GM13977 (cell line): Measurements from ENCODE around the gene DENR.
A peak's percentile ranks its signal among the peaks of the same experiment; 100 is the strongest.
"Not testable (repeated sequence)": the region's sequence is repeated elsewhere in the genome, so short reads cannot be mapped to it uniquely, and the experiment has no call there.

ENCODE experiments used
- DNase-seq: peaks from one replicate; pipeline ENCODE4 v3.0.0; 2012; ENCODE audit warnings: low spot score
- in situ Hi-C: fragments of 300-500 bp; cut with MboI; formaldehyde crosslinking; loops from one replicate; pipeline ENCODE4 v1.12.0; 2022; ENCODE audit warnings: low sequenced_read_pairs, low pct_unique_long_range_greater_than_20kb, mixed read lengths, inconsistent platforms; ENCODE audit not compliant: unreplicated experiment
- TF ChIP-seq, protein P1 (sequence below): IDR thresholded peaks from 2 replicates; pipeline ENCODE4 v1.5.1; 2012; ENCODE audit warnings: mild to moderate bottlenecking, control low read depth; ENCODE audit not compliant: insufficient read depth; ENCODE audit errors: extremely low read depth, missing control alignments

Gene DENR, protein sequence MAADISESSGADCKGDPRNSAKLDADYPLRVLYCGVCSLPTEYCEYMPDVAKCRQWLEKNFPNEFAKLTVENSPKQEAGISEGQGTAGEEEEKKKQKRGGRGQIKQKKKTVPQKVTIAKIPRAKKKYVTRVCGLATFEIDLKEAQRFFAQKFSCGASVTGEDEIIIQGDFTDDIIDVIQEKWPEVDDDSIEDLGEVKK

DNA sequence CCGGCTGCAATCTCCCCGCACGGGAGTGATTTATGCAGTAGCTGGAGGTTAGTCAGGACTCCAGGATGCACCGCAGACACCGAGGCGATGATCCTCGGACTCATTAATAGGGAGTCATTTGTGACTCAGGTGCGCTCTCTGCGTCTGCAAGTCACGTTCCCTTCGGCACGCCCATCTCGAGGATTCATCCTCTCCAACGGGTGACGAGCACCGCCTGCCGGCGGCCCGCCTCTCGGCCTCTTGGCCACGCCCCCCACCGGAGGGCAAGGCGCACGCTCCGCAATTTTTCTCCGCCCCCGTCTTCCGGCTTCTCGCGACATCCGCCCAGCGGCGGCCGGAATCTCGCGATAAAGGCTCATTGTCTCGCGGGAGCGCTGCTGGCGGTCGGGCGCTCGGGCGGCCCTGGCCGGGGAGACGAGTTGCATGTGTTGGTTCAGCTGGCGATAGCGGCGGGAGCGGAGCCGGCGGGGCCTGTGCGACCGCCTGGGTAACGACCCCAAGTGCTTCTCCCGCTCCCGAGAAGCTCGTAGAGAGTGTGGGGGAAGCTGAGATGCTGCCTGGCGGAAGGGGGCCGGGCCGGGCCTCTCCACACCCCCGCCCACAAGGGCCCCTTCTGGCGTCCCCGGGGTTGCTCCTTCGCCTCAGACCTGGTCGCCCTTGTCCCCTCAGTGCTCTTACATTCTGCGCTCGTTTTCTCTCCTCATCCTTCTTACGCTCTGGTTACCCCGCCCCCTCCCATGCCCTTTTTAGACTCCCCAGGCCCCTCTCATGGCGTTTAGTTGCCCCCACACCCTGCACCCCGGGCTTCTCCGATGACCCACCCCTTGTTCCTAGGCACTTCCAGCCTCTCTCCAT lies at the start of gene DENR:
Gene DENR (plus strand): TSS at position 361 of the 855 bp plus-strand sequence. CDS start 878 bp downstream, outside the sequence.
- TF ChIP-seq, protein P1, sequence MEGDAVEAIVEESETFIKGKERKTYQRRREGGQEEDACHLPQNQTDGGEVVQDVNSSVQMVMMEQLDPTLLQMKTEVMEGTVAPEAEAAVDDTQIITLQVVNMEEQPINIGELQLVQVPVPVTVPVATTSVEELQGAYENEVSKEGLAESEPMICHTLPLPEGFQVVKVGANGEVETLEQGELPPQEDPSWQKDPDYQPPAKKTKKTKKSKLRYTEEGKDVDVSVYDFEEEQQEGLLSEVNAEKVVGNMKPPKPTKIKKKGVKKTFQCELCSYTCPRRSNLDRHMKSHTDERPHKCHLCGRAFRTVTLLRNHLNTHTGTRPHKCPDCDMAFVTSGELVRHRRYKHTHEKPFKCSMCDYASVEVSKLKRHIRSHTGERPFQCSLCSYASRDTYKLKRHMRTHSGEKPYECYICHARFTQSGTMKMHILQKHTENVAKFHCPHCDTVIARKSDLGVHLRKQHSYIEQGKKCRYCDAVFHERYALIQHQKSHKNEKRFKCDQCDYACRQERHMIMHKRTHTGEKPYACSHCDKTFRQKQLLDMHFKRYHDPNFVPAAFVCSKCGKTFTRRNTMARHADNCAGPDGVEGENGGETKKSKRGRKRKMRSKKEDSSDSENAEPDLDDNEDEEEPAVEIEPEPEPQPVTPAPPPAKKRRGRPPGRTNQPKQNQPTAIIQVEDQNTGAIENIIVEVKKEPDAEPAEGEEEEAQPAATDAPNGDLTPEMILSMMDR = peak; percentile 97
- in situ Hi-C loops = loop anchor here (10.0 kb wide), 1 partner anchor 118 kb away; no protein-coding TSS in a partner anchor
- DNase-seq = peak; percentile 95

DNA sequence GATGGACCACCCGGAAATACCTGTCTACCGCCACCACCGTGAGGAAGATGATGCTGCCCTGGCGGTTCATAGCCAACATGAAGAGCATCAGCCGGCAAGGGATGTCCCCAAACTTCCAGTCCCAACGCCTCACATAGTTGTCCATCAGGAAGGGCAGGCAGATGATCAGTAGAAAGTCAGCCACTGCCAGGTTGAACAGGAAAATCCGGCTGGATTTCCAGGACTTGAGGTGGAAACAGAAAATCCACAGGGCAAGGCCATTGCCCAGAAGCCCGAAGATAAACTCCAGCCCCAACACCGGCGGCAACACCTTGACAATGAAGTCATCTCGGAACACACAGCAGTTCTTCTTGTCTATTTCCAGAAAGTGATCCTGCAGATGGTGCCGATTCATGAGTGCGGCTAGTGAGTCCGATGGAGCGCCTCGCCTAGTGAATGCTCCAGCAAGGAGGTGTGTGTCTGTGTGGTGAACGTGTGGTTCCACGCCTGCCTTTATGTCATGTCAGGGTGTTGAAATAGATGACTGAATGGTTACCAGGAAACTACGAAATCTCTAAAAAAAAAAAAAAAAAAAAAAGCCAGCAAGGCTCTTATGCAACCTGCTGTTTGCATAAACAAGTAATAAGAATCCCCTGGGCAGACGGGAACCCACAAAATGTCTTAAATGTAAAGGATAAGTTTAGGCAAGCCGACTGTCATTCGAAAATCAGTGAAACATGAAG lies 49.6 kb upstream of the DENR start, which contains the start of gene HCAR2:
Gene HCAR2 (minus strand): TSS at position 468 of the 722 bp plus-strand sequence. CDS start 74 bp downstream, at position 394.
- DNase-seq, in situ Hi-C loops: not testable (repeated sequence)

DNA sequence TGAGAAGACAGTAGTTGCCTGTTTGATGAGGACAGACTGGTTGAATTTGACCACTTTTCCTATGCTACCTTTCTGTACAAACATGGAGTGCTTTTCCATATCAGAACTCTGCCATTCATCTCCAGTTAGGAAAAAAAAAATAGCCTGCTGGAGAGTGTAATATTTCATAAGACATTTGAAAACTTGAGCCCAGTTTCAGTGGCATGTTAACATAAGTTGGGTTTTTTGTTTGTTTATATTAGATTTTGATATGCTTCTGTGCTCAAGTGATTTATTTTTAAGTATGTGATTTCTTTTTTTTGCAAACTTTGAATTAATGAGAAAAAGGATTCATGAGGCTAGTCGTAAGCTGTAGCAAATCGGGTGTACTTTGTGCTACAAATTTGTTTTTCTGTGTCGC lies 48.8 kb upstream of the DENR start:
- in situ Hi-C loops, DNase-seq: not testable (repeated sequence)

DNA sequence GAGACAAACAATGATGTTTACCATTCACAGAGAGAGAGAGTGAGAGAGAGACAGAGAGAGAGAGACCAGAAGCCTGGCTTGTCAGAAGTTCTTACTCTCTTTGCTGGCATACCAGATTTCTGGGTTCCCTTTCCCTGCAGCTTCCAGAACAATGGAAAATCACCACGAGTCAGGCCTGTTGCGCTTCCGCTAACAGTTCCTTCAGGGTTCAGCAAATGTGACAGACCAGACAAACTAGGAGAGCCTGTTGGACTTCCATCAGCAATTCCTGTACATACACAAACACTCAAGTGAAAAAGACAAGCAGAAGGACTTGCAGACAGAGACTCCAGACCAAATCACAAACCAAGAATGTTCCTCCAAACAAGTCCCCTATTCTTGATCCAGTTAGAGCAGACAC lies 43.3 kb upstream of the DENR start:
- DNase-seq, in situ Hi-C loops: not testable (repeated sequence)

DNA sequence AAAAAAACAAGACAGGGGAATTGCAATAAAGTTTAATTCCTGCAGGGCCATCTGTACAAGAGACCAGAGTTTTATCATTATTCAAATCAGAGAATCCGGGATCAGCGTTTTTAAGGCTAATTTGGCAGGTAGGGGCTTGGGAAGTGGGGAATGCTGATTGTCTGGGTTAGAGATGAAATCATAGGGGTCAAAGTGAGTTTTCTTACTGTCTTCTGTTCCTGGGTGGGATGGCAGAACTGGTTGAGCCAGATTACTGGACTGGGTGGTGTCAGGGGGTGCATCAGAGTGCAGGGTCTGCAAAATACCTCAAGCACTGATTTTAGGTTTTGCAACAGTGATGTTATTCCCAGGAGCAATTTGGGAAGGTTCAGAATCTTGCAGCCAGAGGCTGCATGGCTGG lies 42.3 kb upstream of the DENR start:
- in situ Hi-C loops, DNase-seq: not testable (repeated sequence)

DNA sequence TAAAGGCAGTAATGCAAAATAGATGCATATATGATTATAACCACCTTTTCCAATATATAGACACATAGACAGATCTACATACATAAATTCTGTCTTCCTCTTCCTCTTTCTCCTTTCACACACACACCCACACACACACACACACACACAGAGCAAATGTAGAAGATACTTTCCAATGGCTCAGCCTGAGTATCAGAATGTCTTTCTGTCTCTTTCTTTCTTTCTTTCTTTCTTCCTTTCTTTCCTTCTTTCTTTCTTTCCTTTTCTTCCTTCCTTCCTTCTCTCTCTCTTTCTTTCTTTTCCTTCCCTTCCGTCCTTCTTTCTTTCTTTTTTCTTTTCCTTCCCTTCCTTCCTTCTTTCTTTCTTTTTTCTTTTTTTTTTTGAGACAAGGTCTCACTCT lies 41.4 kb upstream of the DENR start:
- DNase-seq, in situ Hi-C loops: not testable (repeated sequence)

DNA sequence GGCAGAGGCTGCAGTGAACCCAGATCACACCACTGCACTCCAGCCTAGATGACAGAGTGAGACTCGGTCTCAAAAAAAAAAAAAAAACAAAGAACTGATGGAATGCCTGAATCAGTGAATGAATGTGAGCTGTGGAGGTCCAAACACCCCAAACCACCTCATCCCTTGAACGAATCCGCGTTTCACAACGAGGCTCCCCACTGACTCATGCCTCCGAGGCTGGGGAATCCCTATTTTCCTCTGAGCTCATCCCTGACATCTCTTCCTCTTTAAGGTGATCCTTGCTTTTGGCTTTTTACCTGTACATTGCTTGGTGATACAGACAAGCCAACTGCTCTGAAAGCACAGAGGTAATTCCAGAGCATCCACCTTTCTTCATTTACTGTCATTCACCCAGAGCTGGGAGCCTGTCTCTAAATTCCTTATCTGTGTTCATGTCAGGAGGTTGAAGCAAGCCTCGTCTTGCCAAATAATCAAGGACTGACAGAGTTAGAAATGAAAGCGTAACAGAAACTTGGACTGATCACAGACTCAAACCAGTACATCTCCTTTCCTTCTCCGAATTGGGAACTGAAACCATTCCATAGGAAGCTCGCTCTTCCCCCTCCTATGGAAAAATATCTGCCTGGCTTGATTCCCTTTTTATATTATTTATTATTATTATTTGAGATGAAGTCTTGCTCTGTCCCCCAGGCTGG lies 39.0 kb upstream of the DENR start:
- DNase-seq, in situ Hi-C loops: not testable (repeated sequence)

DNA sequence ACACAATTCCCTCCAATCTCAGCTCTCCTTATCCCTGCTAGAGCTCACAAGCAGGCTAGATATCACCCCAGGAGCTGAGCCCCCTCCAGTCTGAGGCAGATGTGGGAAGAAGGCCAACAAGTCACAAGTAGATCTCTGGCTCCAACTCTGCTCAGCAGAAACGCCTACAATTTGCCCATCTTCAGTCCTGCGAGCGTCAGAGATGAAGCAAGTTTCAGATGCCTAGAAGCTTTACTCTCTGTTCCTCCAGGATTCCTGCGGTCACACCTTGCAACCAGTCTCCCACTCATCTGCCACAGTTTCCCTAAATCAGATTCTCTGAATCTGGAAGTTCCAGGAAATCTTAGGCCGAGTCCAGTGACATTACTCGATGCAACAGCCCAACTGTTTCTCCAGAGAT lies 37.4 kb upstream of the DENR start:
- in situ Hi-C loops, DNase-seq: not testable (repeated sequence)

DNA sequence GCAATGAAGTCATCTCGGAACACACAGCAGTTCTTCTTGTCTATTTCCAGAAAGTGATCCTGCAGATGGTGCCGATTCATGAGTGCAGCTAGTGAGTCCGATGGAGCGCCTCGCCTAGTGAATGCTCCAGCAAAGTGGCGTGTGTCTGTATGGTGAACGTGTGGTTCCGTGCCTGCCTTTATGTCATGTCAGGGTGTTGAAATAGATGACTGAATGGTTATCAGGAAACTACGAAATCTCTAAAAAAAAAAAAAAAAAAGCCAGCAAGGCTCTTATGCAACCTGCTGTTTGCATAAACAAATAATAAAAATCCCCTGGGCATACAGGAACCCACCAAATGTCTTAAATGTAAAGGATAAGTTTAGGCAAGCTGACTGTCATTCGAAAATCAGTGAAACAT lies 36.0 kb upstream of the DENR start, which contains the start of gene HCAR3:
Gene HCAR3 (minus strand): TSS at position 154 of the 400 bp plus-strand sequence. CDS start 74 bp downstream, at position 80.
- DNase-seq, in situ Hi-C loops: not testable (repeated sequence)

DNA sequence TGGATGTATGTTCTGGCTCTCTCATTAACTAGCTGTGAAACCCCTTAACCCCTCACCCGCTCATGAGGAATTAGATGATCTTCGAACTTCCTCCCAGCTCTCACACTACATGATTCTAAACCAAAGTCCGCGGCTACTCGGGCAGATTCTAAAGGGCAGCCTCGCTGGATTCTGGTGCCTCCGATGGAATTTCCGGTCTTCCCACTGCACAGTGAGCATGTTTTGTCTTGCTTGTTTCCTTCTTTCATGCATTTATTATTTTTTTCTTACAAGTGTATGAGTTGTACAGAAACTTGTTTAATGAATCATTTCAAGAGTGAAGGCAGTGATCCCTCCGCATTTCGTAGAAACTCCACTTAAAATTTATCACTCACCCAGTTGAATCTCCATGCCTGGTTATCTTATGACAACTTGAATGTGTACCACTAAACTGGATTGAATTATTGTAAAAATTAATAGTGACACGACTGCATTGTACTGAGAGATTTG lies 31.5 kb upstream of the DENR start:
- in situ Hi-C loops = no loop called here
- TF ChIP-seq, protein P1 = no peak
- peak; percentile 39 for DNase-seq
